Kidney (tissue), 14 donors: ENCODE measurements around the gene FUT8. TPM values are rescaled to one million over a fixed set of nuclear protein-coding genes. Genes with fewer than 3 reads are reported as not detected.

Experiments
- DNase-seq, 5 donors: peaks; one replicate each; pipeline ENCODE4 v3.0.0-alpha.2; 2013 to 2020
- FAIRE-seq: peaks from 2 replicates; lab custom pipeline; 2012; peaks lifted over from hg19 to GRCh38; lab: Jason Lieb, UNC
- H3K27ac ChIP-seq, 2 donors: one replicate each; pipeline ENCODE4 v1.7.0; 2013; ENCODE audit warnings: low read depth in 2 of 2, low read length in 2 of 2, inconsistent platforms in 1 of 2
- H3K27me3 ChIP-seq: one replicate; pipeline ENCODE4 v1.7.1; 2013; ENCODE audit warnings: low read length, inconsistent platforms; ENCODE audit not compliant: control insufficient read depth, insufficient read depth
- H3K36me3 ChIP-seq, 3 donors: one replicate each; pipeline versions ENCODE4 v1.7.0 to v1.7.1; 2013; ENCODE audit warnings: low read length in 3 of 3, control low read depth in 1 of 3, inconsistent platforms in 1 of 3; ENCODE audit not compliant: insufficient read depth in 3 of 3, control insufficient read depth in 2 of 3
- H3K4me1 ChIP-seq, 3 donors: one replicate each; pipeline versions ENCODE4 v1.7.0 to v1.7.1; 2013; ENCODE audit warnings: low read length in 3 of 3, inconsistent platforms in 1 of 3, low read depth in 1 of 3; ENCODE audit not compliant: control insufficient read depth in 2 of 3, insufficient read depth in 2 of 3
- H3K4me3 ChIP-seq, 3 donors: one replicate each; pipeline versions ENCODE4 v1.7.0 to v1.8.1; 2013; ENCODE audit warnings: low read length in 3 of 3, control low read depth in 1 of 3, inconsistent platforms in 1 of 3
- H3K9ac ChIP-seq, 3 donors: one replicate each; pipeline versions ENCODE4 v1.7.0 to v1.7.1; 2013; ENCODE audit warnings: low read length in 3 of 3, control low read depth in 1 of 3, inconsistent platforms in 1 of 3
- H3K9me3 ChIP-seq, 3 donors: one replicate each; pipeline versions ENCODE4 v1.7.0 to v1.7.1; 2013; ENCODE audit warnings: low read length in 3 of 3, control low read depth in 1 of 3, inconsistent platforms in 1 of 3; ENCODE audit not compliant: control insufficient read depth in 2 of 3, insufficient read depth in 1 of 3
- CTCF ChIP-seq: IDR thresholded peaks from 3 replicates; pipeline ENCODE4 v1.5.1; 2012; ENCODE audit warnings: mild to moderate bottlenecking, moderate library complexity, borderline replicate concordance; ENCODE audit not compliant: insufficient read depth; ENCODE audit errors: extremely low read depth
- intact Hi-C: fragments of 100-400 bp; cut with DNase I; formaldehyde crosslinking; loops from one replicate; pipeline ENCODE4 v1.11.1; 2022
- polyA plus RNA-seq: library from polyadenylated mRNA; stranded (reverse); fragments of 350-450 nt; fragmentation: Illumina TruSeq; extraction: RNeasy Lipid Tissue Mini Kit (QIAGEN cat#74804); gene quantifications from one replicate; pipeline ENCODE4 v1.2.3, GENCODE V29; 2014; ENCODE audit warnings: low read depth, low replicate concordance; ENCODE audit not compliant: insufficient read depth
- total RNA-seq: library from RNA; stranded (reverse); fragmentation: NEBNext Ultra II Directional; extraction: Animal tissue kit (Norgen Biotek cat#: 25700); gene quantifications from one replicate; pipeline ENCODE4 v1.2.1, GENCODE V29; 2021
- donor health status: control.
- donor health status: control.
- donor health status: control.
- donor health status: control.
- donor health status: control.
- donor health status: DM: yes; HTN: yes; CAD: no.
- donor health status: Normal renal cell carcinoma (clear cell type).

The FUT8 gene
- total and polyA plus RNA-seq, 2 donors from 2014 or later: 8.2 to 49.6 TPM

DNA sequence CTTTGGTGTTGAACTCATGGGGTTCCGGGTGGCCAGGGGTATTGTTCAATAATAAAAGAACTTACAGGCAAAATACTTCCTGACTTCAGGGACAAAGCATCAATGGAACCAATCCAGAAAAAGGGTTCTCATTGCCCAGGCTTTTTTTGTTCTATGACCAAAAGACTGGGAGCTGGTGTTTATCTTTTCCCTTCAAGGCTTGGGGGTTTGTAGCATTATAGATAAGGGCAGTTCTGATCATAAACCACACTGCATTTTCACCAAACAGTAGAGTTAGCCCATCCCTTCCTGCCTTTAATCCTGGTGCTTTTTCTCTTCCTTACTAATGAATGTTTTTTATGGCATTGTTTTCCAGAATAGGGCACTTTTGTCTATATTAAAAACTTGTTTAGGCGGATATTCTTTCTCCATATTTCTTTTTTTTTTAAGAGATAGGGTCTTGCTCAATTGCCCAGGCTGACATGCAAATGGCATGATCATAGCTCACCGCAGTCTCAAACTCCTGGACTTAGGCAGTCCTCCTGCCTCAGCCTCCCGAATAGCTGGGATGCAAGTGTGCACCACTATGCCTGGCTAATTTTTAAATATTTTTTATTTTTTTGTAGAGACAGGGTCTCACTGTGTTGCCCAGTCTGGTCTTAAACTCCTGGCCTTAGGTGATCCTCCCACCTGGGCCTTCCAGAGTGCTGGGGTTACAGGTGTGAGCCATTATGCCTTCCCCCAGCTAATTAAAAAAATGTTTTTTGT lies 9.7 kb downstream of the FUT8 start:
- no peak for DNase-seq
- Histone ChIP-seq H3K9me3 (no peaks in the 10 kb centered on the region), H3K4me3 (no peak overlapping the region), H3K4me1 (no peaks in the 10 kb centered on the region), H3K27ac (no peak overlapping the region), H3K27me3 (no peaks in the 10 kb centered on the region), H3K36me3 (no peaks in the 10 kb centered on the region), H3K9ac (no peak overlapping the region)
- no peak for TF ChIP-seq CTCF
- intact Hi-C loops: no loop called here
- FAIRE-seq: no peak

- Histone ChIP-seq H3K9me3 (no peaks in the 10 kb centered on the region), H3K9ac (no peak overlapping the region), H3K4me3 (no peak overlapping the region), H3K4me1 (no peaks in the 10 kb centered on the region), H3K36me3 (no peaks in the 10 kb centered on the region), H3K27me3 (no peaks in the 10 kb centered on the region), H3K27ac (no peak overlapping the region)
- no peak for TF ChIP-seq CTCF
- FAIRE-seq: no peak
- DNase-seq: no peak
- intact Hi-C loops: no loop called here
These were observed 11.5 kb downstream of the FUT8 start for GRCh38 chr14:65423982-65424381.

- Histone ChIP-seq H3K27me3 (no peaks in the 10 kb centered on the region), H3K36me3 (no peaks in the 10 kb centered on the region), H3K27ac (no peak overlapping the region), H3K4me1 (no peaks in the 10 kb centered on the region), H3K9me3 (no peaks in the 10 kb centered on the region), H3K4me3 (no peak overlapping the region), H3K9ac (no peak overlapping the region)
- no peak for FAIRE-seq
- no peak for DNase-seq
- intact Hi-C loops: no loop called here
- no peak for TF ChIP-seq CTCF
These were observed 12.0 kb downstream of the FUT8 start for GRCh38 chr14:65424531-65424930.
